Measurements from ENCODE around the gene PROSER3. TPM values are rescaled to one million over a fixed set of nuclear protein-coding genes. Genes with fewer than 3 reads are reported as not detected.

The PROSER3 gene
- total and polyA plus RNA-seq, 2 of the 4 experiments (the other 2 are of a cell fraction) = 5.4 to 21.8 TPM

DNA sequence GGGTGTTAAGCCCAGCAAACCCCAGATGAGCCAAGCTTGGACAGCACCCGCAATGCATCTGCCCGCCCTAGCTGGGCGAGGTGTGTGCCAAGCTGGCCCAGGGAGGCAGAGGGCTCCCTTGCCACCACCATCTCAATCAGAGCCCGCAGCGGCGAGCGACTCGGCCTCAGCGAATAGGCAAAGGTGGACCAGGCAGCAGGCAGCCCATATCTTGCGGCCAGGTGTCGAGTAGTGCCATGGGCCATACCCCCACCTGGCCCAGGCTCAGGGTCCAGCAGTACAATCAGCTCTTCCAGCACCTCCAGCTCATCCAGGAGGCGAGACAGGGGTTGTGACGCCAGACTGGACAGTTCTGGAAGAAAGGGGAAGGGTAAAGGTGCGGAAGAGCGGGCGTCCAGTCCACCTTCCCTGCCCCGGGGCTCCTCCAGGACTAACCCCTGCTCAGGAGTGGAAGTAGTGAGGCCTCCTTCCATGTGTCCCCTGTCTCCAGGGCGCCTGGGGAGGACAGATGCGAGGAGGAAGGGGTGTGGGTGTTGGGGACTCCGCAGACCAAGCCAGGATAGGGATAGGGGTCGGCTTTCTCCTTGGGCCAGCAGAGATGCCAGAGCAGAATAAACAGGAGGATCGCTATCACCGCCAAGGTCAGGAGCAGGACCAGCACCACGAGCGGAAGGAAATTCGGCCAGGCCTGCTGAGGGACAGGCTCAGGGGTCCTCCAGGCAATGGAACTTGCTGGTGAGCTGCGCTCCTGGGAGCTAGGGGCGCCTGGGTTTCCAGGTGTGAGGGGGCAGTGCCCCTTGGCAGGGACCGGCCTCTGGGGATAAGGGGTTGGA, 18.5 kb upstream of the PROSER3 start:
- Histone ChIP-seq H3K56ac (ENCODE audit: extremely low read depth, insufficient read depth, low read length) (no peak overlapping the region), H2BK5ac (ENCODE audit: low read depth, low read length, poor library complexity, severe bottlenecking) (no peak overlapping the region), H4K20me1 (ENCODE audit: insufficient read depth, low read length) (no peaks in the 10 kb centered on the region; the same call in 1 of the 2 replicates), H2BK120ac (ENCODE audit: low read depth, low read length) (no peak overlapping the region), H3K14ac (replicated peaks; ENCODE audit: low read depth, low read length) (no peak overlapping the region), H3K36me3 (ENCODE audit: control insufficient read depth, insufficient read depth, low read length) (peaks cover 39% of the 10 kb centered on the region), H3K4ac (ENCODE audit: low read depth, low read length) (no peak overlapping the region), H3K9me3 (ENCODE audit: control insufficient read depth, insufficient read depth, low read length) (no peaks in the 10 kb centered on the region), H2BK15ac (ENCODE audit: low read depth, low read length) (no peak overlapping the region), H3K4me1 (ENCODE audit: control insufficient read depth, insufficient read depth, low read length) (0 out of 2 replicates have a peak, but pooled peaks cover 3% of the 10 kb centered on the region), H3K23ac (ENCODE audit: low read depth, low read length) (no peak overlapping the region), H4K5ac (ENCODE audit: low read depth, low read length) (no peak overlapping the region), H3K79me1 (ENCODE audit: low read depth in 1 of 2, low read length in 2 of 2) (peaks cover 0 to 18% of the 10 kb centered on the region in 2 experiments; a peak in 2 of 4 replicates), H3K9me1 (ENCODE audit: insufficient read depth, low read length) (peaks cover 5% of the 10 kb centered on the region; the same call in 1 of the 2 replicates), H2BK20ac (ENCODE audit: low read depth, low read length) (no peak overlapping the region), H3K9ac (ENCODE audit: low read depth, low read length) (no peak overlapping the region), H4K91ac (ENCODE audit: insufficient read depth, low read depth, low read length) (no peak overlapping the region), H2AFZ (replicated peaks; ENCODE audit: low read length, poor library complexity) (peak overlapping the region; percentile 93), H4K8ac (ENCODE audit: low read depth in 2 of 2, low read length in 2 of 2) (no peak overlapping the region), H2AK5ac (ENCODE audit: low read depth, low read length) (no peak overlapping the region), H3K4me2 (ENCODE audit: low read depth, low read length) (no peak overlapping the region; the same call in 1 of the 2 replicates), H2AK9ac (replicated peaks; ENCODE audit: low read depth, low read length, poor library complexity) (peak overlapping the region; percentile 3), H3K18ac (ENCODE audit: low read depth, low read length) (no peak overlapping the region), H3K27me3 (ENCODE audit: control insufficient read depth, insufficient read depth, low read length) (no peaks in the 10 kb centered on the region), H3K27ac (ENCODE audit: insufficient read depth, low read length) (no peak overlapping the region), H3K4me3 (ENCODE audit: insufficient read depth, low read depth, low read length) (no peak overlapping the region)
- DNase-seq (no peak), ATAC-seq (ENCODE audit: low read depth) (no peak)
- dilution Hi-C loops (cut with HindIII; ENCODE audit: low sequenced_read_pairs, unreplicated experiment) = no loop called here
- in situ Hi-C loops (cut with MboI; ENCODE audit: low sequenced_read_pairs) = no loop called here
- ChIA-PET CTCF (interaction anchor here (1.2 kb wide), 1 partner anchor 9 kb away, joined by 5 read pairs; no protein-coding TSS in a partner anchor), POLR2A (ENCODE audit: unreplicated experiment) (no interaction called here)
- TF ChIP-seq BHLHE40 (IDR thresholded peaks at IDR 0.05; ENCODE audit: low read depth, low read length) = no peak
- no peak for TF ChIP-seq RAD21 (IDR thresholded peaks at IDR 0.05; ENCODE audit: low read length)
- TF ChIP-seq SMC3 (IDR thresholded peaks at IDR 0.05; ENCODE audit: low read depth, low read length) = no peak
- TF ChIP-seq CEBPB (IDR thresholded peaks at IDR 0.05; ENCODE audit: low read depth, low read length) = no peak
- TF ChIP-seq POLR2A (IDR thresholded peaks at IDR 0.05; ENCODE audit: low read depth, low read length) = no peak
- TF ChIP-seq, protein P1, sequence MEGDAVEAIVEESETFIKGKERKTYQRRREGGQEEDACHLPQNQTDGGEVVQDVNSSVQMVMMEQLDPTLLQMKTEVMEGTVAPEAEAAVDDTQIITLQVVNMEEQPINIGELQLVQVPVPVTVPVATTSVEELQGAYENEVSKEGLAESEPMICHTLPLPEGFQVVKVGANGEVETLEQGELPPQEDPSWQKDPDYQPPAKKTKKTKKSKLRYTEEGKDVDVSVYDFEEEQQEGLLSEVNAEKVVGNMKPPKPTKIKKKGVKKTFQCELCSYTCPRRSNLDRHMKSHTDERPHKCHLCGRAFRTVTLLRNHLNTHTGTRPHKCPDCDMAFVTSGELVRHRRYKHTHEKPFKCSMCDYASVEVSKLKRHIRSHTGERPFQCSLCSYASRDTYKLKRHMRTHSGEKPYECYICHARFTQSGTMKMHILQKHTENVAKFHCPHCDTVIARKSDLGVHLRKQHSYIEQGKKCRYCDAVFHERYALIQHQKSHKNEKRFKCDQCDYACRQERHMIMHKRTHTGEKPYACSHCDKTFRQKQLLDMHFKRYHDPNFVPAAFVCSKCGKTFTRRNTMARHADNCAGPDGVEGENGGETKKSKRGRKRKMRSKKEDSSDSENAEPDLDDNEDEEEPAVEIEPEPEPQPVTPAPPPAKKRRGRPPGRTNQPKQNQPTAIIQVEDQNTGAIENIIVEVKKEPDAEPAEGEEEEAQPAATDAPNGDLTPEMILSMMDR (conservative IDR thresholded peaks at IDR 0.05; ENCODE audit: low read depth, low read length) = no peak
- TF ChIP-seq, protein P2, sequence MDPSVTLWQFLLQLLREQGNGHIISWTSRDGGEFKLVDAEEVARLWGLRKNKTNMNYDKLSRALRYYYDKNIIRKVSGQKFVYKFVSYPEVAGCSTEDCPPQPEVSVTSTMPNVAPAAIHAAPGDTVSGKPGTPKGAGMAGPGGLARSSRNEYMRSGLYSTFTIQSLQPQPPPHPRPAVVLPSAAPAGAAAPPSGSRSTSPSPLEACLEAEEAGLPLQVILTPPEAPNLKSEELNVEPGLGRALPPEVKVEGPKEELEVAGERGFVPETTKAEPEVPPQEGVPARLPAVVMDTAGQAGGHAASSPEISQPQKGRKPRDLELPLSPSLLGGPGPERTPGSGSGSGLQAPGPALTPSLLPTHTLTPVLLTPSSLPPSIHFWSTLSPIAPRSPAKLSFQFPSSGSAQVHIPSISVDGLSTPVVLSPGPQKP (IDR thresholded peaks at IDR 0.05; ENCODE audit: borderline replicate concordance, low read depth, low read length) = no peak
- TF ChIP-seq RFX5 (IDR thresholded peaks at IDR 0.05; ENCODE audit: low read depth, low read length) = no peak
- TF ChIP-seq NFE2L2 (IDR thresholded peaks at IDR 0.05; ENCODE audit: low read depth, low read length) = no peak
- intact Hi-C loops (cut with micrococcal nuclease) = no loop called here
- no TSS peak for BruUV-seq (replicated peaks)
- 43% methylated on average over 3 of the region's 29 CpGs; no CpG with 5 or more reads in 1 of the 2 experiments for WGBS, 2 experiments (ENCODE audit: extremely low coverage in 2 of 2, insufficient read length in 1 of 2)

All from IMR-90 (cell line).